Naive B cell (primary cell): Measurements from ENCODE around the gene RTP5. TPM values are rescaled to one million over a fixed set of nuclear protein-coding genes. Genes with fewer than 3 reads are reported as not detected.

ENCODE experiments used
- ATAC-seq, 2 donors: fragments of 150-1000 bp; cut with Tn5 transposase; 2 replicates each; pipeline ENCODE4 v1.10.0; 2021; ENCODE audit warnings: low read depth in 2 of 2, mild to moderate bottlenecking in 2 of 2, moderate library complexity in 2 of 2
- DNase-seq: peaks from one replicate; pipeline ENCODE4 v3.0.0; 2022
- H3K27ac Mint-ChIP-seq, 6 donors: one replicate each; pipeline ENCODE4 v1.8.0; 2020 to 2022; ENCODE audit warnings: mild to moderate bottlenecking in 6 of 6, mixed read lengths in 6 of 6, moderate library complexity in 5 of 6, inconsistent platforms in 2 of 6
- H3K27me3 Mint-ChIP-seq, 3 donors: one replicate each; pipeline ENCODE4 v1.8.0; 2021 to 2022; ENCODE audit warnings: mixed read lengths in 3 of 3, mild to moderate bottlenecking in 1 of 3
- H3K36me3 Mint-ChIP-seq, 2 donors: one replicate each; pipeline ENCODE4 v1.8.0; 2020 to 2022; ENCODE audit warnings: mixed read lengths in 2 of 2, inconsistent platforms in 1 of 2, mild to moderate bottlenecking in 1 of 2
- H3K4me1 Mint-ChIP-seq, 3 donors: one replicate each; pipeline ENCODE4 v1.8.0; 2020 to 2022; ENCODE audit warnings: mixed read lengths in 3 of 3, inconsistent platforms in 1 of 3, mild to moderate bottlenecking in 1 of 3, moderate library complexity in 1 of 3
- H3K4me3 Mint-ChIP-seq, 8 donors: one replicate each; pipeline ENCODE4 v1.8.0; 2020 to 2022; ENCODE audit warnings: mild to moderate bottlenecking in 8 of 8, mixed read lengths in 8 of 8, moderate library complexity in 8 of 8, inconsistent platforms in 2 of 8
- H3K9me3 Mint-ChIP-seq, 7 donors: one replicate each; pipeline ENCODE4 v1.8.0; 2020 to 2022; ENCODE audit warnings: mixed read lengths in 7 of 7, mild to moderate bottlenecking in 5 of 7, inconsistent platforms in 2 of 7, moderate library complexity in 1 of 7
- polyA plus RNA-seq, 6 donors: library from polyadenylated mRNA; unstranded; fragments of 300-500 nt; fragmentation: Illumina TruSeq; gene quantifications; one replicate each; pipeline ENCODE4 v1.2.3, GENCODE V29; 2021; ENCODE audit warnings: low read depth in 6 of 6

RTP5 gene
- polyA plus RNA-seq, 6 donors from 2014 or later = not detected

GRCh38 chr2:241849616-241850543 is 19.6 kb upstream of the RTP5 start:
- Mint-ChIP-seq H3K36me3 (no peaks in the 10 kb centered on the region), H3K4me1 (peaks cover 4 to 9% (median 4%) of the 10 kb centered on the region in 3 donors), H3K27ac (no peak overlapping the region), H3K27me3 (peaks cover 0 to 21% (median 4%) of the 10 kb centered on the region in 3 donors), H3K4me3 (no peak overlapping the region), H3K9me3 (no peaks in the 10 kb centered on the region)
- ATAC-seq (no peak), DNase-seq (no peak)

- Mint-ChIP-seq H3K36me3 (no peaks in the 10 kb centered on the region), H3K27me3 (peaks cover 0 to 23% (median 0%) of the 10 kb centered on the region in 3 donors), H3K4me3 (no peak overlapping the region), H3K9me3 (no peaks in the 10 kb centered on the region), H3K27ac (no peak overlapping the region), H3K4me1 (peaks cover 0 to 1% (median 0%) of the 10 kb centered on the region in 3 donors)
- DNase-seq (no peak), ATAC-seq (no peak)
These were observed 18.8 kb upstream of the RTP5 start for GRCh38 chr2:241850544-241851324.

- DNase-seq (no peak), ATAC-seq (no peak)
- Mint-ChIP-seq H3K4me1 (no peaks in the 10 kb centered on the region), H3K36me3 (no peaks in the 10 kb centered on the region), H3K9me3 (no peaks in the 10 kb centered on the region), H3K4me3 (peak overlapping the region in 1 of 8 donors; percentile 42), H3K27me3 (peaks cover 0 to 28% (median 0%) of the 10 kb centered on the region in 3 donors), H3K27ac (no peak overlapping the region)
These were observed 18.0 kb upstream of the RTP5 start for GRCh38 chr2:241851325-241852115.

GRCh38 chr2:241852116-241852980 is 17.2 kb upstream of the RTP5 start:
- H3K27me3 Mint-ChIP-seq = peaks cover 0 to 25% (median 0%) of the 10 kb centered on the region in 3 donors
- H3K4me3 Mint-ChIP-seq = no peak overlapping the region
- no peaks in the 10 kb centered on the region for H3K9me3 Mint-ChIP-seq
- no peak overlapping the region for H3K27ac Mint-ChIP-seq
- DNase-seq (no peak), ATAC-seq (no peak)
- no peaks in the 10 kb centered on the region for H3K4me1 Mint-ChIP-seq
- no peaks in the 10 kb centered on the region for H3K36me3 Mint-ChIP-seq

GRCh38 chr2:241852981-241853631 is 16.4 kb upstream of the RTP5 start:
- H3K36me3 Mint-ChIP-seq = no peaks in the 10 kb centered on the region
- no peak for DNase-seq
- no peaks in the 10 kb centered on the region for H3K9me3 Mint-ChIP-seq
- ATAC-seq = no peak
- H3K4me3 Mint-ChIP-seq = no peak overlapping the region
- H3K27me3 Mint-ChIP-seq = peaks cover 0 to 20% (median 0%) of the 10 kb centered on the region in 3 donors
- peak overlapping the region in 1 of 6 donors; percentile 30 for H3K27ac Mint-ChIP-seq
- no peaks in the 10 kb centered on the region for H3K4me1 Mint-ChIP-seq

- H3K27me3 Mint-ChIP-seq = peaks cover 0 to 20% (median 0%) of the 10 kb centered on the region in 3 donors
- DNase-seq (no peak), ATAC-seq (no peak)
- no peaks in the 10 kb centered on the region for H3K9me3 Mint-ChIP-seq
- peaks cover 0 to 2% (median 0%) of the 10 kb centered on the region in 3 donors for H3K4me1 Mint-ChIP-seq
- H3K27ac Mint-ChIP-seq = no peak overlapping the region
- peak overlapping the region in 1 of 8 donors; percentile 25 for H3K4me3 Mint-ChIP-seq
- H3K36me3 Mint-ChIP-seq = no peaks in the 10 kb centered on the region
These were observed 15.7 kb upstream of the RTP5 start for GRCh38 chr2:241853651-241854341.

- ATAC-seq = no peak
- H3K4me1 Mint-ChIP-seq = peaks cover 1 to 4% (median 2%) of the 10 kb centered on the region in 3 donors
- no peak for DNase-seq
- H3K36me3 Mint-ChIP-seq = no peaks in the 10 kb centered on the region
- H3K27ac Mint-ChIP-seq = no peak overlapping the region
- no peaks in the 10 kb centered on the region for H3K9me3 Mint-ChIP-seq
- peaks cover 0 to 18% (median under 1%) of the 10 kb centered on the region in 3 donors for H3K27me3 Mint-ChIP-seq
- H3K4me3 Mint-ChIP-seq = no peak overlapping the region
These were observed 14.9 kb upstream of the RTP5 start for GRCh38 chr2:241854342-241855244.

- DNase-seq (no peak), ATAC-seq (no peak)
- Mint-ChIP-seq H3K27me3 (peaks cover 0 to 19% (median 4%) of the 10 kb centered on the region in 3 donors), H3K4me3 (peak overlapping the region in 1 of 8 donors; percentile 9), H3K27ac (no peak overlapping the region), H3K36me3 (no peaks in the 10 kb centered on the region), H3K9me3 (no peaks in the 10 kb centered on the region), H3K4me1 (peaks cover 4 to 7% (median 4%) of the 10 kb centered on the region in 3 donors)
These were observed 14.2 kb upstream of the RTP5 start for GRCh38 chr2:241855245-241855887.

- Mint-ChIP-seq H3K27ac (peak overlapping the region in 1 of 6 donors; percentile 18), H3K4me3 (peak overlapping the region in 1 of 8 donors; percentile 9), H3K4me1 (peaks cover 4 to 7% (median 5%) of the 10 kb centered on the region in 3 donors), H3K27me3 (peaks cover 3 to 23% (median 4%) of the 10 kb centered on the region in 3 donors), H3K36me3 (peaks cover 0 to 2% of the 10 kb centered on the region in 2 donors), H3K9me3 (no peaks in the 10 kb centered on the region)
- DNase-seq (no peak), ATAC-seq (no peak)
These were observed 13.6 kb upstream of the RTP5 start for GRCh38 chr2:241855888-241856422.

GRCh38 chr2:241857041-241857541 is 12.4 kb upstream of the RTP5 start:
- H3K9me3 Mint-ChIP-seq = no peaks in the 10 kb centered on the region
- peaks cover 14 to 35% (median 15%) of the 10 kb centered on the region in 3 donors for H3K27me3 Mint-ChIP-seq
- peaks cover 0 to 13% of the 10 kb centered on the region in 2 donors for H3K36me3 Mint-ChIP-seq
- ATAC-seq (no peak), DNase-seq (no peak)
- H3K4me1 Mint-ChIP-seq = peaks cover 4 to 16% (median 7%) of the 10 kb centered on the region in 3 donors
- peak overlapping the region in 1 of 6 donors; percentile 36 for H3K27ac Mint-ChIP-seq
- H3K4me3 Mint-ChIP-seq = no peak overlapping the region
